Ascending aorta (tissue), 2 donors: Measurements from ENCODE around the gene ZBTB8A. TPM values are rescaled to one million over a fixed set of nuclear protein-coding genes. Genes with fewer than 3 reads are reported as not detected.
A peak's percentile ranks its signal among the peaks of the same experiment; 100 is the strongest.

Source experiments
- DNase-seq, 2 donors: peaks; one replicate each; pipeline ENCODE4 v3.0.0-alpha.2; 2019; ENCODE audit warnings: low spot score in 2 of 2
- H3K27ac ChIP-seq, 2 donors: fragments of 200-600 bp; sonication (generic); one replicate each; pipeline ENCODE4 v1.5.1; 2016 to 2017; ENCODE audit warnings: mild to moderate bottlenecking in 1 of 2
- H3K27me3 ChIP-seq: fragments of 200-600 bp; sonication (generic); one replicate; pipeline ENCODE4 v1.5.1; 2017
- H3K36me3 ChIP-seq, 2 donors: fragments of 200-600 bp; sonication (generic); one replicate each; pipeline ENCODE4 v1.5.1; 2016
- H3K4me1 ChIP-seq, 2 donors: fragments of 200-600 bp; sonication (generic); one replicate each; pipeline ENCODE4 v1.5.1; 2016 to 2017; ENCODE audit warnings: mild to moderate bottlenecking in 1 of 2
- H3K4me3 ChIP-seq, 2 donors: fragments of 200-600 bp; sonication (generic); one replicate each; pipeline ENCODE4 v1.5.1; 2016 to 2017; ENCODE audit warnings: mild to moderate bottlenecking in 1 of 2
- H3K9me3 ChIP-seq, 2 donors: fragments of 200-600 bp; sonication (generic); one replicate each; pipeline ENCODE4 v1.5.1; 2016
- intact Hi-C: fragments of 100-400 bp; cut with DNase I; formaldehyde crosslinking; loops from one replicate; pipeline ENCODE4 v1.15.1; 2023
- total RNA-seq: library from RNA; depleted of rRNA; stranded (reverse); fragments of >200 nt; gene quantifications from one replicate; pipeline ENCODE4 v1.1.0, GENCODE V29; 2016
- TF ChIP-seq, protein P1 (sequence below), 3 experiments: fragments of 200-600 bp in 2 of 3; fragments of 450-650 bp in 1 of 3; sonication (generic) in 2 of 3; IDR thresholded peaks; one replicate each; pipeline ENCODE4 v1.5.1; 2016 to 2019; ENCODE audit warnings: antibody characterized with exemption in 3 of 3, mild to moderate bottlenecking in 1 of 3, moderate library complexity in 1 of 3

Gene ZBTB8A
- total RNA-seq, 1 donor from 2014 or later: 2.2 TPM

DNA sequence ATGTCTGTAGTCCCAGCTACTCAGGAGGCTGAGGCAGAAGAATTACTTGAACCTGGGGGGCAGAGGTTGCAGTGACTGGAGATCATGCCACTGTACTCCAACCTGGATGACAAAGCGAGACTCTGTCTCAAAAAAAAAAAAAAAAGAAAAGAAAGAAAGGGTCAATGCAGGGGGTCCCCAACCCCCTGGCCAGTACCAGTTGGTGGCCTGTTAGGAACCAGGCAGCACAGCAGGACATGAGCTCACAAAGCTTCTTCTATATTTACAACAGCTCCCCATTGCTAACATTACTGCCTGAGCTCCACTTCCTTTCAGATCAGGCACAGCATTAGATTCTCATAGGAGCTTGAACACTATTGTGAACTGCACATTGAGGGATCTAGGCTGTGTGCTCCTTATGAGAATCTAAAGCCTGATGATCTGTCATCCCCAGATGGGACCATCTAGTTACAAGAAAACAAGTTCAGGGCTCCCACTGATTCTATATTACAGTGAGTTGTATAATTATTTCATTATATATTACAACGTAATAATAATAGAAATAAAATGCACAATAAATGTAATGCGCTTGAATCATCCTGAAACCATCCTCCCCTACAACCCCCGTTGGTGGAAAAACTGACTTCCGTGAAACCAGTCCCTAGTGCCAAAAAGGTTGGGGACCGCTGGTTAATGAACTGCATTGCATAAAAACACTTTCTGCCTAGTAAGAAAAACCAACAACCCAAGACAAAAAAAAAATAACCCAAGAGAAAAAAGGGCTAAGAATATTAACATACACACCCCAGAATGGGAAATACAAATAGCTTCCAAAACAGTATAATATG is 108.3 kb downstream of the ZBTB8A start:
- TF ChIP-seq, protein P1, sequence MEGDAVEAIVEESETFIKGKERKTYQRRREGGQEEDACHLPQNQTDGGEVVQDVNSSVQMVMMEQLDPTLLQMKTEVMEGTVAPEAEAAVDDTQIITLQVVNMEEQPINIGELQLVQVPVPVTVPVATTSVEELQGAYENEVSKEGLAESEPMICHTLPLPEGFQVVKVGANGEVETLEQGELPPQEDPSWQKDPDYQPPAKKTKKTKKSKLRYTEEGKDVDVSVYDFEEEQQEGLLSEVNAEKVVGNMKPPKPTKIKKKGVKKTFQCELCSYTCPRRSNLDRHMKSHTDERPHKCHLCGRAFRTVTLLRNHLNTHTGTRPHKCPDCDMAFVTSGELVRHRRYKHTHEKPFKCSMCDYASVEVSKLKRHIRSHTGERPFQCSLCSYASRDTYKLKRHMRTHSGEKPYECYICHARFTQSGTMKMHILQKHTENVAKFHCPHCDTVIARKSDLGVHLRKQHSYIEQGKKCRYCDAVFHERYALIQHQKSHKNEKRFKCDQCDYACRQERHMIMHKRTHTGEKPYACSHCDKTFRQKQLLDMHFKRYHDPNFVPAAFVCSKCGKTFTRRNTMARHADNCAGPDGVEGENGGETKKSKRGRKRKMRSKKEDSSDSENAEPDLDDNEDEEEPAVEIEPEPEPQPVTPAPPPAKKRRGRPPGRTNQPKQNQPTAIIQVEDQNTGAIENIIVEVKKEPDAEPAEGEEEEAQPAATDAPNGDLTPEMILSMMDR (IDR thresholded peaks at IDR 0.05): no peak
- no peak overlapping the region for H3K4me3 ChIP-seq
- H3K9me3 ChIP-seq: no peaks in the 10 kb centered on the region
- DNase-seq: peak in 1 of 2 donors; percentile 11
- no peak overlapping the region for H3K27ac ChIP-seq
- peaks cover 9 to 12% of the 10 kb centered on the region in 2 donors for H3K4me1 ChIP-seq
- H3K36me3 ChIP-seq: peaks cover 0 to 2% of the 10 kb centered on the region in 2 donors
- intact Hi-C loops: no loop called here
- no peaks in the 10 kb centered on the region for H3K27me3 ChIP-seq

DNA sequence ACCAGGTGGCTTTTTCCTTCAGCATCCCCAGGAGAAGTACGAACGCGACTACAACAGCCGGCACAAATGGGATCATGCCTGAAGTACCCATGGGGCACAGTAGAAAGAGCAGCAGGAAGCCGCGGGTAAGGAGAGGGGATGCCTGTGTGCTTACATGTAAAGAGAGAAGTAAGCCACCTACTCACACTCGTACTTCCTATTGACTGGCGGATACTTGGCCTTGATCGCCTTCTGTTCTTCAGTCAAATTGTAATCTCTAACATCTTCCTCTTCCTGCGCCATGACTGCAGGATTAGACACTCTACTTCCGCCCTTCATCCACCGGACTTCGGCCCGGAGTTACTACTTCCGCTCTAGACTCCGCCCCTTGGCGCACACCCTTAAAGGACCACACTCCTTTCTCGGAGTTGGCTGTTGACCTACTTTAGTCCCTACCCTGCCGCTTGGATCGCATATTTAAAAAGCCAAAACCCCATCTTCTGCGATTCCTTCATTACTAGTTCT is 111.1 kb downstream of the ZBTB8A start, which contains the start of gene ZBTB8OS:
Gene ZBTB8OS, minus strand, starts transcription at position 303 of the 504 bp plus-strand sequence. Its CDS starts 21 bp downstream, at position 282.
- TF ChIP-seq, protein P1 (IDR thresholded peaks at IDR 0.05): no peak
- peaks cover 14 to 31% of the 10 kb centered on the region in 2 donors for H3K4me1 ChIP-seq
- peak within 1 kb of the TSS; percentile 79 to 100 for H3K4me3 ChIP-seq
- H3K27me3 ChIP-seq: no peaks in the 10 kb centered on the region
- peak; percentile 78 to 94 for DNase-seq
- peaks cover 16 to 18% of the 10 kb centered on the region in 2 donors for H3K36me3 ChIP-seq
- intact Hi-C loops: loop anchor here (1.0 to 5.0 kb wide), 2 partner anchors 102 to 167 kb away; partner anchors contain the start of genes S100PBP and YARS1
- H3K9me3 ChIP-seq: no peaks in the 10 kb centered on the region
- H3K27ac ChIP-seq: peak within 1 kb of the TSS; percentile 97 to 99

DNA sequence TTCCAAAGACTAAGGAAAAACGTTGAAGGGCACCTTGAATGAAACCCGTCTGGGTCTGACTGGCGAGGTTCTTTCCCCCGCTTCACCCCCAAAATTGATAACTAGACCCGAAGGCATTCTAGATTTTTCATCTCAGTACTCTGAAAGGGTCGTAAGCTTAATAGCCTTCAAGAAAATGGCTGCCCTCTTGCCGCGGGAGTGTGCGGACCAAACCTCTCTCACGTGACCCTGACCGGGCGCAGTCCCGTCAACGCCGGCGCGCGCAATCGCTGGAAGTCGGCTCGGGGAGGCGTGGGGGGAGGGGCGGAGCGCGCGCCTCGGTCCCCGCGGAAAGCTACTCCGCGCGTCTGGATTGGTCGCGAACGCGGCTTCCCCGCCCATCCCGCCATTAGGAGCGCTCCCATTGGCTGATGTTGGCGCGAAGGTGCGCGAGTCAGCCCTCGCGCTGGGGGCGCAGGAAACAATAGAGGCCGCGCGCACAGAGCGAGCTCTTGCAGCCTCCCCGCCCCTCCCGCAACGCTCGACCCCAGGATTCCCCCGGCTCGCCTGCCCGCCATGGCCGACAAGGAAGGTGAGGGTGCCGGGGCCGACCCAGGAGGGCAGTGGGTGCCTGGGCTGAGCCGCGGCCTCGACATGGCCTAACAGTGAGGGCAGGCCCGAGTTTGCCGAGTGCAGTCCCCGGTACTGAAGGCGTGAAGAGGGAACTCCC is 111.7 kb downstream of the ZBTB8A start, which contains the start of gene RBBP4:
Gene RBBP4, plus strand, starts transcription at position 457 of the 709 bp plus-strand sequence. Its CDS starts 99 bp downstream, at position 556.
- Histone ChIP-seq H3K36me3 (peaks cover 16 to 18% of the 10 kb centered on the region in 2 donors), H3K4me3 (peak within 1 kb of the TSS; percentile 79 to 100), H3K9me3 (no peaks in the 10 kb centered on the region), H3K4me1 (peaks cover 14 to 35% of the 10 kb centered on the region in 2 donors), H3K27ac (peak within 1 kb of the TSS; percentile 97 to 99), H3K27me3 (no peaks in the 10 kb centered on the region)
- intact Hi-C loops: loop anchor here (1.0 to 5.0 kb wide), 3 partner anchors 52 to 166 kb away; partner anchors contain the start of genes S100PBP and YARS1
- TF ChIP-seq, protein P1 (IDR thresholded peaks at IDR 0.05): no peak
- peak; percentile 90 to 98 for DNase-seq

DNA sequence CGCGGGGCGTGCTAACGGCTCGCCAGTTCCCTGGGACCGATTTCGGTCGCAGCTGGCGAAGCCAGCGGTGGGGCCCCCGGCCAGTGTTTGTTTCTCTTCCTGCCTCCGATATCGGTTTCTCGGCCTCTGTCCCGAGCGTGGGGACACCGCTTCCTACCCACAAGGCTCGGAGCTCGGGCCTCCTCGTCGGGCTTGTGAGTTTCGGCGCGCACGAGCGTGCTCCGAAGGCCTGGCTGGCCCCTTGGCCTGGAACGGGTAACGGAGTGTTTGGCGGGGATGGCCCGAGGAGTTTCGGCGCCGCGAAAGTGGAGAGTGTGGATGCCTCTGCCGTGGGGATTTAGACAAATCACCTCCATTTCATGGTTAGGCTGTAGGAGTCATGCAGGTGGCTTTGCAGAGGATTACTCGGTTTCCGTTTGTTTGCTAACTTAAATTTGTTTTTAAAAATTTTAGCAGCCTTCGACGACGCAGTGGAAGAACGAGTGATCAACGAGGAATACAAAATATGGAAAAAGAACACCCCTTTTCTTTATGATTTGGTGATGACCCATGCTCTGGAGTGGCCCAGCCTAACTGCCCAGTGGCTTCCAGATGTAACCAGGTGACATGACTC is 112.3 kb downstream of the ZBTB8A start:
- Histone ChIP-seq H3K27ac (peak overlapping the region; percentile 91 to 99), H3K27me3 (no peaks in the 10 kb centered on the region), H3K4me3 (peak overlapping the region; percentile 79 to 100), H3K36me3 (peaks cover 16 to 18% of the 10 kb centered on the region in 2 donors), H3K4me1 (peaks cover 14 to 35% of the 10 kb centered on the region in 2 donors), H3K9me3 (no peaks in the 10 kb centered on the region)
- DNase-seq: no peak
- intact Hi-C loops: loop anchor here (1.0 to 5.0 kb wide), 2 partner anchors 52 to 101 kb away; no protein-coding TSS in a partner anchor
- TF ChIP-seq, protein P1 (IDR thresholded peaks at IDR 0.05): no peak
